GM12864 (cell line): ENCODE results near the gene RAB3IP.
"Not testable (repeated sequence)": the region's sequence is repeated elsewhere in the genome, so short reads cannot be mapped to it uniquely, and the experiment has no call there.

Experiments used
- DNase-seq: peaks from one replicate; pipeline ENCODE4 v3.0.0-alpha.2; 2011; ENCODE audit warnings: low read depth
- H3K4me3 ChIP-seq: 2 replicates; pipeline ENCODE4 v1.5.1; 2011; ENCODE audit warnings: mild to moderate bottlenecking, low read depth, low read length, control low read depth
- TF ChIP-seq, protein P1 (sequence below): IDR thresholded peaks from 2 replicates; pipeline ENCODE4 v1.5.1; 2011; ENCODE audit warnings: low read depth, mild to moderate bottlenecking, moderate library complexity, low read length, control low read depth, inconsistent platforms; ENCODE audit errors: missing control alignments

RAB3IP gene

DNA sequence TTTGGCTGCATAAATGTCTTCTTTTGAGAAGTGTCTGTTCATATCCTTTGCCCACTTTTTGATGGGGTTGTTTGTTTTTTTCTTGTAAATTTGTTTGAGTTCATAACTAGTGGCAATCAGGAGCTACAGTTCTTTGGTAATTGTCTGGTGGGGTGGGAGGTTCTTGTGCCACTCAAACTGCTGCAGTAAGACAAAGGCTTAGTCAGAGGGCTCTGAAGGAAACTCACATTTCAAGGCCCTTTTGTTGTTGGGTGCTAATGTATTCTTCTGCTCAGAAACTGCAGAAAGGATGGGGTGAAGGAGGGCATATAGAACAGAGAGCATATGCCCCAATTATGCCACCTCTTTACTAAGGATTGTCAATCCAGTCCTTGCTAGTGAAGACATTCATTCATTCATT is 108.3 kb downstream of the RAB3IP start:
- TF ChIP-seq, protein P1, sequence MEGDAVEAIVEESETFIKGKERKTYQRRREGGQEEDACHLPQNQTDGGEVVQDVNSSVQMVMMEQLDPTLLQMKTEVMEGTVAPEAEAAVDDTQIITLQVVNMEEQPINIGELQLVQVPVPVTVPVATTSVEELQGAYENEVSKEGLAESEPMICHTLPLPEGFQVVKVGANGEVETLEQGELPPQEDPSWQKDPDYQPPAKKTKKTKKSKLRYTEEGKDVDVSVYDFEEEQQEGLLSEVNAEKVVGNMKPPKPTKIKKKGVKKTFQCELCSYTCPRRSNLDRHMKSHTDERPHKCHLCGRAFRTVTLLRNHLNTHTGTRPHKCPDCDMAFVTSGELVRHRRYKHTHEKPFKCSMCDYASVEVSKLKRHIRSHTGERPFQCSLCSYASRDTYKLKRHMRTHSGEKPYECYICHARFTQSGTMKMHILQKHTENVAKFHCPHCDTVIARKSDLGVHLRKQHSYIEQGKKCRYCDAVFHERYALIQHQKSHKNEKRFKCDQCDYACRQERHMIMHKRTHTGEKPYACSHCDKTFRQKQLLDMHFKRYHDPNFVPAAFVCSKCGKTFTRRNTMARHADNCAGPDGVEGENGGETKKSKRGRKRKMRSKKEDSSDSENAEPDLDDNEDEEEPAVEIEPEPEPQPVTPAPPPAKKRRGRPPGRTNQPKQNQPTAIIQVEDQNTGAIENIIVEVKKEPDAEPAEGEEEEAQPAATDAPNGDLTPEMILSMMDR: no peak
- H3K4me3 ChIP-seq: no peak overlapping the region
- DNase-seq: no peak

DNA sequence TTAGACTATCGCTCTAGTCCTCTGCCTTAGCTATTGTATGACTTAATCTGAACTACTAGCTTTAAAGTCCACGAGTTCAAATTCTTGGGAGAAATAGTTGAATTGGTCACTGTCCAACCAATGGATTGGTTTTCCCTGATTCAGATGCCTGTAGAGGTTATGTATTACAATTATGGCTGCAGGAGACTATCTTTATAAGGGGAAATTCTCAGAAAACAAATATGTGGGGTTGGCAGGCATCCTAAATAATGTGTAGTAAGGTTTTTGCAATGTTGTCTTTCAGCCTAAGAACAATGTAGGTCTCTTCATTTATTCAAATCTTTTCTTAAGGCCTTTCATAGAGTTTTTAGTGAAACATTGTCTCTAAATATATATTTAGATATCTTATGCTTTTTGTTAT is 113.3 kb downstream of the RAB3IP start:
- no peak for DNase-seq
- no peak overlapping the region for H3K4me3 ChIP-seq
- TF ChIP-seq, protein P1: no peak

DNA sequence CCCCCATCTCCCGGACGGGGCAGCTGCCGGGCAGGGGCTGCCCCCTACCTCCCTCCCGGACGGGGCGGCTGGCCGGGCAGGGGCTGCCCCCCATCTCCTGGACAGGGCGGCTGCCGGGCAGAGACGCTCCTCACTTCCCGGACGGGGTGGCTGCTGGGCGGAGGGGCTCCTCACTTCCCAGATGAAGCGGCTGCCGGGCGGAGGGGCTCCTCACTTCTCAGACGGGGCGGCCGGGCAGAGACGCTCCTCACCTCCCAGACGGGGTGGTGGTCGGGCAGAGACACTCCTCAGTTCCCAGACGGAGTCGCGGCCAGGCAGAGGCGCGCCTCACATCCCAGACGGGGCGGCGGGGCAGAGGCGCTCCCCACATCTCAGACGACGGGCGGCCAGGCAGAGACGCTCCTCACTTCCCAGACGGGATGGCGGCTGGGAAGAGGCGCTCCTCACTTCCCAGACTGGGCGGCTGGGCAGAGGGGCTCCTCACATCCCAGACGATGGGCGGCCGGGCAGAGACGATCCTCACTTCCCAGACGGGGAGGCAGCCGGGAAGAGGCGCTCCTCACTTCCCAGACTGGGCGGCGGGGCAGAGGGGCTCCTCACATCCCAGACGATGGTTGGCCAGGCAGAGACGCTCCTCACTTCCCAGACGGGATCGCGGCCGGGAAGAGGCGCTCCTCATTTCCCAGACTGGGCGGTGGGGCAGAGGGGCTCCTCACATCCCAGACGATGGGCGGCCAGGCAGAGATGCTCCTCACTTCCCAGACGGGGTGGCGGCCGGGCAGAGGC is 114.7 kb downstream of the RAB3IP start:
- H3K4me3 ChIP-seq, DNase-seq: not testable (repeated sequence)

DNA sequence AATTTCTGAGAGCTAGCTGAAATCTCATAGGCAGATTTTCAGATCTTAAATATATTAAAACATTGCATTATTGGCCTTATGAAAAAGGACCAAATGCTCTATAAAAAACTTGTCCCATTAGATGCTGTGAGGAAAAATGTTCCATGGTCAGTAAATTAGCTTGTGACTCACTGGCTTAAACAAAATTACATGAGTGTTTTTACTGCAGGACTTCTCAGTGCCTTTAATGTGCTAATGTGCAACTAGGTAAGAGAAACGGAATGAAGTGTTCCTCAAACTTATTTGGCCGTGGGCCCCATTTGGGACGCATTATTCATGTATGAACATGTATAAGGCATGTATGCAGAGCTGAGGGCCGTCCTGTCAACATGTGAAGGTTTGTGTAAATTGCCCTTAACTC is 128.0 kb downstream of the RAB3IP start:
- DNase-seq: no peak
- H3K4me3 ChIP-seq: no peak overlapping the region
- TF ChIP-seq, protein P1: no peak

DNA sequence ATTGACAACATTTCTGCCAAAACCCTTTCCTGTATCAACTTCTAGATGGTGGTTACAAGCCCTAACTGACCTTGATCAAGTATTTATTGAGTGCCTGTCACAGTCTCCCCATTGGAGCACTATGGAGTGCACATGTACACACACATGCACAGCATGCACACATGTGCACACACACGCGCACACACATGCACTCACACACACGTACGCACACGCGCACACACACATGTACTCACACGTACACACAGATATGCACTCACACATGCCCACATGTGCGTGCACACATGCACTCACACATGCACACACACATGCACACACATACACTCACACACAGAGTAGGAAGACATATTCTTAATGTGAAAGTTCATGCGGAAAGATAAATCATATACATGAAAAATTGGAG is 130.0 kb downstream of the RAB3IP start:
- TF ChIP-seq, protein P1: no peak
- DNase-seq: no peak
- no peak overlapping the region for H3K4me3 ChIP-seq

DNA sequence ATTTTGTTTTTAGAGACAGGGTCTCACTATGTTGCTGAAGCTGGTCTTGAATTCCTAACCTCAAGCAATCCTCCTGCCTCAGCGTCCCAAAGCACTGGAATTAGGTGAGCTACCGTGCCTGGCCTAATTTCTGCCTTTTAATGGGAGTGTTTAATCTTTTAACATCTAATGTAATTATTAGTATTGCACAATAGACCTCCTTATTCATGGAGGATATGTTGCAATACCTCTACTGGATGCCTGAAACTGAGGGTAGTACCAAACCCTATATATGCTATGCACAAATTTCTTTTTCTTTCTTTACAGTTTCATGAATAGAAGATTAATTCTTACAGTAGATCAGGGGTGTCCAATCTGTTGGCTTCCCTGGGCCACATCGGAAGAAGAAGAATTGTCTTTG is 134.1 kb downstream of the RAB3IP start:
- DNase-seq: no peak
- TF ChIP-seq, protein P1: no peak
- H3K4me3 ChIP-seq: no peak overlapping the region
